ENCODE data around the gene RAB20. TPM values are rescaled to one million over a fixed set of nuclear protein-coding genes. Genes with fewer than 3 reads are reported as not detected.
"Not testable (repeated sequence)": the region's sequence is repeated elsewhere in the genome, so short reads cannot be mapped to it uniquely, and the experiment has no call there.

Gene RAB20
- total RNA-seq, 1 donor from 2014 or later, result 8.2 TPM

DNA sequence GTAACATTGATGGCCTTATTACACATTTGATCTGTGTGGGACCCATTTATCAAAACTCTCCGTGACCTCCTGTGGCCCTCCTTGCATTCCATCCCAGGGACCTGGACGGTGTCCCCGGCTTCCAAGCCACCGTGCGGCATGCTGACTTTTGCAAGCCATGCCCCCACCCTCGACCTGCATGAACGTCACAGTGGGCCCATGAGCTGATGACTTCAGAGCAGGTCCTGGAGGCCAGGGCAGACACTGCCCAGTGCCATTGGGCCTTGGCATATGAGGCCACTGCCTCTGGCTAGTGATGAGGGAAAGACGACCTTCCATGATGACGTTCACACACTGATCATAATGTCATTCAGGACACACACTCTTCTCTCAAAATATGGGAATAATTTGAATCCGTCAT is 62.8 kb downstream of the RAB20 start:
- H3K4me3 ChIP-seq (ENCODE audit: low read depth, low read length), result no peak overlapping the region
- TF ChIP-seq, protein P1, sequence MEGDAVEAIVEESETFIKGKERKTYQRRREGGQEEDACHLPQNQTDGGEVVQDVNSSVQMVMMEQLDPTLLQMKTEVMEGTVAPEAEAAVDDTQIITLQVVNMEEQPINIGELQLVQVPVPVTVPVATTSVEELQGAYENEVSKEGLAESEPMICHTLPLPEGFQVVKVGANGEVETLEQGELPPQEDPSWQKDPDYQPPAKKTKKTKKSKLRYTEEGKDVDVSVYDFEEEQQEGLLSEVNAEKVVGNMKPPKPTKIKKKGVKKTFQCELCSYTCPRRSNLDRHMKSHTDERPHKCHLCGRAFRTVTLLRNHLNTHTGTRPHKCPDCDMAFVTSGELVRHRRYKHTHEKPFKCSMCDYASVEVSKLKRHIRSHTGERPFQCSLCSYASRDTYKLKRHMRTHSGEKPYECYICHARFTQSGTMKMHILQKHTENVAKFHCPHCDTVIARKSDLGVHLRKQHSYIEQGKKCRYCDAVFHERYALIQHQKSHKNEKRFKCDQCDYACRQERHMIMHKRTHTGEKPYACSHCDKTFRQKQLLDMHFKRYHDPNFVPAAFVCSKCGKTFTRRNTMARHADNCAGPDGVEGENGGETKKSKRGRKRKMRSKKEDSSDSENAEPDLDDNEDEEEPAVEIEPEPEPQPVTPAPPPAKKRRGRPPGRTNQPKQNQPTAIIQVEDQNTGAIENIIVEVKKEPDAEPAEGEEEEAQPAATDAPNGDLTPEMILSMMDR (IDR thresholded peaks at IDR 0.05; ENCODE audit: insufficient read depth, low read length, severe bottlenecking), result no peak
- H3K27me3 ChIP-seq (ENCODE audit: control insufficient read depth, insufficient read depth, low read length), result no peaks in the 10 kb centered on the region
- FAIRE-seq, result peak; percentile 76
- no peak for DNase-seq (ENCODE audit: low read depth)
- H3K36me3 ChIP-seq (ENCODE audit: control insufficient read depth, insufficient read depth, low read length), result peaks cover 2% of the 10 kb centered on the region

DNA sequence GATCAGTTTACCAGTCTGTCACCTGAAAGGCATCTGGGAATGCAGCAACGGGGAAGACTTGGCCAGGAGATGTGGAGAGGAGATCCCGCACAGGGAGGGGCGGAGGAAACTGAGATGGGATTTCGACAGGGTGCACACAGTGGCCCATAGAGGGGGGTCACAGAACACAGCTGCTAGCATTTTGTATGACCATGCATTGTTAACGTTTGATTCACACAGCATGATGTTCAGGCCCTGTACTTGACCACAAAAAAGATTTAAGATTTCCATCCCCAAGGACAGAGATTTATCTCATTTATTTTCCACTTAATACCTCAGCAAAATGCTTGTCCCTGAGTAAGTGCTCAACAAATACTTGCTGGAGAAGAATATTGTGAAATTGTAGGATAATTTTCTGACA is 63.2 kb downstream of the RAB20 start:
- TF ChIP-seq, protein P1 (IDR thresholded peaks at IDR 0.05; ENCODE audit: insufficient read depth, low read length, severe bottlenecking), result no peak
- DNase-seq (ENCODE audit: low read depth) (no peak), FAIRE-seq (no peak)
- H3K4me3 ChIP-seq (ENCODE audit: low read depth, low read length), result no peak overlapping the region
- no peaks in the 10 kb centered on the region for H3K27me3 ChIP-seq (ENCODE audit: control insufficient read depth, insufficient read depth, low read length)
- H3K36me3 ChIP-seq (ENCODE audit: control insufficient read depth, insufficient read depth, low read length), result peaks cover 2% of the 10 kb centered on the region

DNA sequence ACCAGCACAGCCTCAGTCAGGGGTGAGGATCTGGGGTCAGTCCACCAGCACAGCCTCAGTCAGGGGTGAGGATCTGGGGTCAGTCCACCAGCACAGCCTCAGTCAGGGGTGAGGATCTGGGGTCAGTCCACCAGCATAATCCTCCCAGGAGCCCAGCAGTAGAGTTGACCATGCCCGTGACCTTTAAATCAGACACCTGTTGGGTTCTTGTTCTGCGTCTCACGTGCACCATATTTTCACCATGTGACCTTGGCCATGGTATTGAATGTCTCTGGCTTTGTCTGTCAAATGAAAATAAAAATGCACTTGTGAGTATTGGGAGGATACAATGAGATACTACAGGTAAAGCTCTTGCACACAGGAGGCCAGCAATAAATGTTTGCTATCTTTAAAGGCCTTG is 63.6 kb downstream of the RAB20 start:
- H3K4me3 ChIP-seq (ENCODE audit: low read depth, low read length); FAIRE-seq; H3K27me3 ChIP-seq (ENCODE audit: control insufficient read depth, insufficient read depth, low read length); DNase-seq (ENCODE audit: low read depth); H3K36me3 ChIP-seq (ENCODE audit: control insufficient read depth, insufficient read depth, low read length): not testable (repeated sequence)

DNA sequence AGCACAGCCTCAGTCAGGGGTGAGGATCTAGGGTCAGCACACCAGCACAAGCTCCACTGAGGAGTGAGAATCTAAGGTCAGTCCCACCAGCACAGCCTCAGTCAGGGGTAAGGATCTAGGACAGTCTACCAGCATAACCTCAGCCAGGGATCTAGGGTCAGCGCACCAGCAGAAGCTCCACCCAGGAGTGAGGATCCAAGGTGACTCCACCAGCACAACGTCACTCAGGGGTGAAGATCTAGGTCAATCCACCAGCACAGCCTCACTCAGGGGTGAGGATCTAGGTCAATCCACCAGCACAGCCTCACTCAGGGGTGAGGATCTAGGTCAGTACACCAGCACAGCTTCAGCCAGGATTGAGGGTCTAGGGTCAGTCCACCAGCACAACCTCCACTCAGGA is 64.5 kb downstream of the RAB20 start:
- Histone ChIP-seq H3K4me3 (ENCODE audit: low read depth, low read length) (no peak overlapping the region), H3K36me3 (ENCODE audit: control insufficient read depth, insufficient read depth, low read length) (peaks cover 2% of the 10 kb centered on the region), H3K27me3 (ENCODE audit: control insufficient read depth, insufficient read depth, low read length) (no peaks in the 10 kb centered on the region)
- FAIRE-seq (no peak), DNase-seq (ENCODE audit: low read depth) (no peak)
- TF ChIP-seq, protein P1 (IDR thresholded peaks at IDR 0.05; ENCODE audit: insufficient read depth, low read length, severe bottlenecking), result no peak

DNA sequence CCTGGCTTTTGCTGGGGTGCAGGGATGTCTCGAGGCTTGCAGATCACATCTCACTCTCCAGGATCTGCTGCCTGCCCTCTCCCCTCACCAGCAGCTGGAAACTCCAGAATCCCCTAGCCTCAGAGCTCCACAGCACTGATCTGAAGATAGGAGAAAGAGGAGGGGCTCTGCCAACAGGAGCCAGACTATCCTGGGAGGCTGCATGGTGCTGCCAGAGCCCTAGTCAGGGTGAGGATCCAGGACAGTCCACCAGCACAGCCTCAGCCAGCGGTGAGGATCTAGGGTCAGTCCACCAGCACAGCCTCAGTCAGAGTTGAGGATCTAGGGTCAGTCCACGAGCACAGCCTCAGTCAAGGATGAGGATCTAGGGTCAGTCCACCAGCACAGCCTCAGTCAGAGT is 65.2 kb downstream of the RAB20 start:
- FAIRE-seq, result no peak
- Histone ChIP-seq H3K27me3 (ENCODE audit: control insufficient read depth, insufficient read depth, low read length) (no peaks in the 10 kb centered on the region), H3K4me3 (ENCODE audit: low read depth, low read length) (no peak overlapping the region), H3K36me3 (ENCODE audit: control insufficient read depth, insufficient read depth, low read length) (peaks cover 2% of the 10 kb centered on the region)
- TF ChIP-seq, protein P1 (IDR thresholded peaks at IDR 0.05; ENCODE audit: insufficient read depth, low read length, severe bottlenecking), result no peak
- no peak for DNase-seq (ENCODE audit: low read depth)

DNA sequence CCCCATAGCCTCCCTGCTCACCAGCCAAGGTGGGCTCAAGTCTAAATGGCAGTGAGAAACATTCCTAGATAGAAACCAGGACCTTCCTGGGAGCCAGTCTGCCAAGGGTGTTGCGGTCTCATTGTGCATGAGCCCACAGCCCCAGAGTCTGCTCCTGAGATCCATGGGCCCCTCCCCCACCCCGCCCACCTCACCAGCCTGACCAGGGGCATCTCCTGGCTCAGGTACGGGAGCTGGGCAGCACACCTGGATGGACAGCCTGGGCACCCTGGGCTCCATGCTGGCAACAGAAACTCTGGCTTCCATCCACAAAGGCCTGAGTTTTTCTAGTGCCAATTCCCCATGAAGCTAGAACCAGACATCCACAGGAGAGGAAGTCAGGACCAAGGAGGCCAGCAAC is 65.6 kb downstream of the RAB20 start:
- Histone ChIP-seq H3K36me3 (ENCODE audit: control insufficient read depth, insufficient read depth, low read length) (peaks cover 2% of the 10 kb centered on the region), H3K4me3 (ENCODE audit: low read depth, low read length) (no peak overlapping the region), H3K27me3 (ENCODE audit: control insufficient read depth, insufficient read depth, low read length) (no peaks in the 10 kb centered on the region)
- FAIRE-seq, result no peak
- DNase-seq (ENCODE audit: low read depth), result no peak
- TF ChIP-seq, protein P1 (IDR thresholded peaks at IDR 0.05; ENCODE audit: insufficient read depth, low read length, severe bottlenecking), result no peak
